Measurements from ENCODE around the gene KHDRBS2.

The KHDRBS2 gene

DNA sequence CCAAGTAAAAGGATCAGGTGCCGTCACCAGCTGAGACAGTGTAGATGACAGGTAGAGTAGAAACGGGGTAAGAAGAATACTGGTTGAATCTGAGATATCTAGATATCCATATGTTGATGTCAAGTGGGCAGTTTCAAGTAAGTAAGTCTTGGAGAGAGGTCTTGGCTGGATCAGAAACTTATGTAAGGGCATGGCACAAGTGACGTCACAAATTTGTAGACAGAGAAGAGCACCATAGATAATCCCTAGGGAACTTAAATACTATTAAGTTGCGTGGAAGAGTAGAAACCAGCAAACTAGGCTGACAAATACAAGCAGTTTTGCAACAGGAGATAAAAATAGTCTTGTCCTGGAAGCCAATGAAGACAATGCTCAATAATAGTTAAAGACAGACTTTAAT is 123.2 kb downstream of the KHDRBS2 start:
- no peak for TF ChIP-seq FOXP2 (optimal IDR thresholded peaks at IDR 0.05; ENCODE audit: borderline replicate concordance, extremely low read depth, extremely low read length, insufficient read depth)
- no peak for TF ChIP-seq TAF1 (IDR thresholded peaks at IDR 0.05; ENCODE audit: borderline replicate concordance, insufficient read depth, low read length)
- no peak for TF ChIP-seq SIN3A (IDR thresholded peaks at IDR 0.05; ENCODE audit: borderline replicate concordance, insufficient read depth, low read length)
- TF ChIP-seq, protein P1, sequence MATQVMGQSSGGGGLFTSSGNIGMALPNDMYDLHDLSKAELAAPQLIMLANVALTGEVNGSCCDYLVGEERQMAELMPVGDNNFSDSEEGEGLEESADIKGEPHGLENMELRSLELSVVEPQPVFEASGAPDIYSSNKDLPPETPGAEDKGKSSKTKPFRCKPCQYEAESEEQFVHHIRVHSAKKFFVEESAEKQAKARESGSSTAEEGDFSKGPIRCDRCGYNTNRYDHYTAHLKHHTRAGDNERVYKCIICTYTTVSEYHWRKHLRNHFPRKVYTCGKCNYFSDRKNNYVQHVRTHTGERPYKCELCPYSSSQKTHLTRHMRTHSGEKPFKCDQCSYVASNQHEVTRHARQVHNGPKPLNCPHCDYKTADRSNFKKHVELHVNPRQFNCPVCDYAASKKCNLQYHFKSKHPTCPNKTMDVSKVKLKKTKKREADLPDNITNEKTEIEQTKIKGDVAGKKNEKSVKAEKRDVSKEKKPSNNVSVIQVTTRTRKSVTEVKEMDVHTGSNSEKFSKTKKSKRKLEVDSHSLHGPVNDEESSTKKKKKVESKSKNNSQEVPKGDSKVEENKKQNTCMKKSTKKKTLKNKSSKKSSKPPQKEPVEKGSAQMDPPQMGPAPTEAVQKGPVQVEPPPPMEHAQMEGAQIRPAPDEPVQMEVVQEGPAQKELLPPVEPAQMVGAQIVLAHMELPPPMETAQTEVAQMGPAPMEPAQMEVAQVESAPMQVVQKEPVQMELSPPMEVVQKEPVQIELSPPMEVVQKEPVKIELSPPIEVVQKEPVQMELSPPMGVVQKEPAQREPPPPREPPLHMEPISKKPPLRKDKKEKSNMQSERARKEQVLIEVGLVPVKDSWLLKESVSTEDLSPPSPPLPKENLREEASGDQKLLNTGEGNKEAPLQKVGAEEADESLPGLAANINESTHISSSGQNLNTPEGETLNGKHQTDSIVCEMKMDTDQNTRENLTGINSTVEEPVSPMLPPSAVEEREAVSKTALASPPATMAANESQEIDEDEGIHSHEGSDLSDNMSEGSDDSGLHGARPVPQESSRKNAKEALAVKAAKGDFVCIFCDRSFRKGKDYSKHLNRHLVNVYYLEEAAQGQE (IDR thresholded peaks at IDR 0.05; ENCODE audit: insufficient read depth in 1 of 2, low read depth in 2 of 2, low read length in 2 of 2): no peak
- TF ChIP-seq POLR2AphosphoS5 (IDR thresholded peaks at IDR 0.05; ENCODE audit: low read depth, low read length): no peak

DNA sequence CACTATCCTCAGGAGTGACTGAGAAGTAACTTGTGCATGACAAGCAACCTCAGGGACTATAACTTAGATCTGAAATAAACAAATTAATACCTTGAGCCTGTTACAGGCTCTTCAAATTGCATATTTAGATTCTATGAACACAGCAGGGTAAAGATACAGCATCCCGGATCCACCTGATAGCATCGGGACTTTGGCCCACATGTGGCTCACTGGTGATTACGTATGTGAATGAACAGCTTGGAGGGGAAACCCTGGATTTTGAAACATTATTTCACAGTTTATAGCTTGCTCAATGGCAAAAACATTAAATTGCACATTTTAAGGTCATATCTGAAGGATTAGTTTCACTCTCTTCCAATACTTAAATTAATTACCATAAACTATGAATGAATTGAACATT is 133.2 kb downstream of the KHDRBS2 start:
- no peak for TF ChIP-seq FOXP2 (optimal IDR thresholded peaks at IDR 0.05; ENCODE audit: borderline replicate concordance, extremely low read depth, extremely low read length, insufficient read depth)
- TF ChIP-seq SIN3A (IDR thresholded peaks at IDR 0.05; ENCODE audit: borderline replicate concordance, insufficient read depth, low read length): no peak
- TF ChIP-seq, protein P1 (IDR thresholded peaks at IDR 0.05; ENCODE audit: insufficient read depth in 1 of 2, low read depth in 2 of 2, low read length in 2 of 2): no peak
- no peak for TF ChIP-seq TAF1 (IDR thresholded peaks at IDR 0.05; ENCODE audit: borderline replicate concordance, insufficient read depth, low read length)
- TF ChIP-seq POLR2AphosphoS5 (IDR thresholded peaks at IDR 0.05; ENCODE audit: low read depth, low read length): no peak

DNA sequence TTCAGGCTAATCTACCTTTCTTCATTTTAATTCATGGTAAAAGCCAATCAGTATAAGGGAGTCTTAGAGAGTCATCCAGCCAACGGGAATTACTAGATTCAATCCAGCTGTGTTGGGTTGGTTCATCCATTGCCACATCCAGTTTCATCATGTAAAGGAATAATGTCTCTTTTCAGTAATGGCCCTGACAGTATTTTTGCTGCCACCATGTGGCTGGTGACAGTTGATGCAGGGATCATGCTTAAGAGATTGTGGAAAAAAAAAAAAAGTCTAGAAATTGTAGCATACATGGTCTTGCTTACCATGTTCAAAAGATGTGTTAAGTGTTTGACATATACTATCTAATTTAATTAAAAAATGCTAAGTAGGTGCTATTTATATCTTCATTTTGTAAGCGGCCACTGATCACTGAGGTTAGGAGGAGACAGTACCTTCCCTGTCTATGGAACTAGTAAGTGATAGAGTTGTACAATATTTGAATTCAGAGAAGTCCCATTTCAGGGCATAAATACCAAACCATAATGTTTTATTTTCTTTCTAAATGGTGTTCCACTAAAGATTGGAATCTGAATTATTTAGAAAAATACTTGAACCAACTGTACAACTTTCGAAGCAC is 135.9 kb downstream of the KHDRBS2 start:
- no peak for TF ChIP-seq TAF1 (IDR thresholded peaks at IDR 0.05; ENCODE audit: borderline replicate concordance, insufficient read depth, low read length)
- no peak for TF ChIP-seq POLR2AphosphoS5 (IDR thresholded peaks at IDR 0.05; ENCODE audit: low read depth, low read length)
- no peak for TF ChIP-seq FOXP2 (optimal IDR thresholded peaks at IDR 0.05; ENCODE audit: borderline replicate concordance, extremely low read depth, extremely low read length, insufficient read depth)
- TF ChIP-seq, protein P1 (IDR thresholded peaks at IDR 0.05; ENCODE audit: insufficient read depth in 1 of 2, low read depth in 2 of 2, low read length in 2 of 2): no peak

DNA sequence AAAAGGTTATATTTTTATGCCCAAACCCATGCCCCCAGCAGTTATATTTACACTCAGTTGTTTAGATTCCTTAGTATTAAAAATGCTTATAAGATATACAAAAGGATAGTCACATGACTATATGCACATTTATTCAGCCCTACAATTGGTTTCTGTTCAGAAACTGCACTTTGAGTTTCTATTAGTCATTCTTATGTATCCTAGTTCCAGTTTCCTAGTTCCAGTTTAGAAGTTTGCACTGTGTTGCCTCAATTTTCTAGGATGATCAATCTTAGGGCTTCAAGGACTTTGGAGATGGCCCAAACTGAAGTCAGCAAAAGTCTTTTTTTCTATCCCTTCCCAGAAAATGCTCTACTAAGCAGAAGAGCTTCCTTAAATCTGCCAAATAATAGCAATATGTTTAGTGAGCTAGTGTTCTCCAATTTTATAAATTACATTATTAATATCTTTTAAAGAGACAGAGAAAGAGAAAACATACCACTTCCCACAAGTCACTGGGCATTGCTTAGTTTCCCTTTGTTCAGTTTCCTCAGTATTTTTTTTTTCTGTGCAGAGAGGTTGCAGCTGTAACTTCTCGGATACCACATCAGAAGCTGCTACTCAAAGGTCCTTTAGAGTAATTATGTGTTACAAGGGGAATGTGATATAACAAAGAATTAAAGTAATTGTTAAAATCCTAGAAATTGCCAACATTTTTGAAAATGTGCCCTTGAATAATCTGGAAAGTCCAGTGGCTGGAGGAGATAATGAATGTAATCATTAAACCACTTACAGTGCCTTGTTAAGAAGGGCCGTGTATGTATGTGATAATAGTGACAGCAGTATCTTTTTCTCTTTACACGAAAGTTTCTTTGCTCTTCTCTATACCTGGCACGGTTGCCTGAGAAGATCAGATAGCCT is 138.8 kb downstream of the KHDRBS2 start:
- TF ChIP-seq TAF1 (IDR thresholded peaks at IDR 0.05; ENCODE audit: borderline replicate concordance, insufficient read depth, low read length) (no peak), SIN3A (IDR thresholded peaks at IDR 0.05; ENCODE audit: borderline replicate concordance, insufficient read depth, low read length) (no peak), POLR2AphosphoS5 (IDR thresholded peaks at IDR 0.05; ENCODE audit: low read depth, low read length) (no peak), FOXP2 (optimal IDR thresholded peaks at IDR 0.05; ENCODE audit: borderline replicate concordance, extremely low read depth, extremely low read length, insufficient read depth) (no peak)
- TF ChIP-seq, protein P1 (IDR thresholded peaks at IDR 0.05; ENCODE audit: insufficient read depth in 1 of 2, low read depth in 2 of 2, low read length in 2 of 2): no peak

All from PFSK-1 (cell line).